IPS-18c (cell line): Measurements from ENCODE around the gene ADAMTSL3.
"Not testable (repeated sequence)": the region's sequence is repeated elsewhere in the genome, so short reads cannot be mapped to it uniquely, and the experiment has no call there.

Source experiments
- H3K4me3 ChIP-seq: 2 replicates; pipeline ENCODE4 v1.7.0; 2013; ENCODE audit warnings: low read depth, mild to moderate bottlenecking, low read length, moderate library complexity; ENCODE audit not compliant: insufficient read depth
- H3K9me3 ChIP-seq: one replicate; pipeline ENCODE4 v1.6.1; 2013; ENCODE audit warnings: mild to moderate bottlenecking, low read length, moderate library complexity; ENCODE audit not compliant: control insufficient read depth, insufficient read depth

ADAMTSL3 gene

GRCh38 chr15:83757291-83757690 lies 103.4 kb downstream of the ADAMTSL3 start:
- H3K4me3 ChIP-seq, H3K9me3 ChIP-seq: not testable (repeated sequence)

DNA sequence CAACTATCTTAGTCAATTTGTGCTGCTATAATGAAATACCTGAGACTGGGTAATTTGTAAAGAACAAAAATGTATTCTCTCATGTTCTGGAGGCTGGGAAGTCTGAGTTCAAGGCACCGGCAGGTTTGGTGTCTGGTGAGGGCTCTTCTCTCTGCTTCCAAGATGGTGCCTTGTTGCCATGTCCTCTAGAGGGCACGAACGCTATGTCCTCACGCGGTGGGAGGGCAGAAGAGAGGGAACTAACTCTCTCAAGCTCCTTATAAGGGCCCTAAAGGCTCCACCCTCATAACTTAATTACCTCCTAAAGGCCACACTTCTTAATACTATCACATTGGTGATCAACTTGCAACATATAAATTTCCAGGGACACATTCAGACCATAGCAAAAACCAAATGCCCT lies 108.4 kb downstream of the ADAMTSL3 start:
- Histone ChIP-seq H3K4me3 (no peak overlapping the region), H3K9me3 (no peaks in the 10 kb centered on the region)

DNA sequence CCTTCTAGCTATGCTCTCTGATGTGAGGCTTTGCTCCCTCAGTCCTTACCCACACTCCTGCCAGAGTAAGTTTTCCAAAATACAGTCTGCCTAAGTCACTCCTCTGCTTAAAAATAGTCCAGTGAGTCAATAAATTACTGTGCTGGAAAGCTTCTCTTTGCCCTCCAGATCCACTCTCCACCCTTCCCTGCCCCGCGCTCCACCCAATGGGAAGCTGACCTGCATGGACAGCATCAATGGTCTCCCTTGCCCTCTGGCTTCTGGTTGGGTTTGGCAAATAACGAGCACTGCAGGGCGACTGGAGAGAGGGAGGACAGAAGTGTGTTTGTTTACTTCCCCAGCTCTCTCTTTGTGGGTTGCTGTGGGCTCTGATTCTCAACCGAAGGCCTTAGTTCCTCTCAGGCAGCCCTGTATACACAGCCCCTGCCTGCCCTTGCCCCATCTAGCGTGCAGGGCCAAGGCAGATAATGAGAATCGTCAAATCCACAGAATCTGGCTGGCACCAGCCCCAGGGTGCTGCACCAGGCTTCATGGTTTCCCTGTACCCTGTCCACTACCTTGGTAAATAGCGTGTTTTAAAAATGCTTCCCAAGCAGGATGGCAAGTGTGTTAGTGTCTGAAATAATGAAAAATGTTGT lies 110.4 kb downstream of the ADAMTSL3 start:
- no peaks in the 10 kb centered on the region for H3K9me3 ChIP-seq
- no peak overlapping the region for H3K4me3 ChIP-seq

DNA sequence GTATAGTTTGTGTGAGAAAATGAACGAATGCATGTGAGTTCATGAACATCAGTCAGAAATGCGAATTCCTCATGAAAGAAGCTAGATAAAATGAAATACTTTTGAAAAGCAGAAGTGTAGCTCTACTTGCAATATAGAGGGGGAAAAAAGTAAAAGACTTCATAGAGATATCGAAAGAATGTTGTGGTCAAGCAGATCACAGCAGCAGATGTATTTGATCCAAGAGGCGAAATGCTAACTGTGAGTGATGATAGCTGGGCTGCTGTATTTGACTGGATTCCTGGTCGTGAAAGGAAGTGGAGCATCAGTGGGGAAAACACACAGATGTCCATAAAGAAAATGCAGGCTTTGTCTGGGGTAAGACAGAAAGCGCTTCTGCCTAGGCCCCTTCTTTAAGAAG lies 112.4 kb downstream of the ADAMTSL3 start:
- H3K9me3 ChIP-seq = no peaks in the 10 kb centered on the region
- H3K4me3 ChIP-seq = no peak overlapping the region

DNA sequence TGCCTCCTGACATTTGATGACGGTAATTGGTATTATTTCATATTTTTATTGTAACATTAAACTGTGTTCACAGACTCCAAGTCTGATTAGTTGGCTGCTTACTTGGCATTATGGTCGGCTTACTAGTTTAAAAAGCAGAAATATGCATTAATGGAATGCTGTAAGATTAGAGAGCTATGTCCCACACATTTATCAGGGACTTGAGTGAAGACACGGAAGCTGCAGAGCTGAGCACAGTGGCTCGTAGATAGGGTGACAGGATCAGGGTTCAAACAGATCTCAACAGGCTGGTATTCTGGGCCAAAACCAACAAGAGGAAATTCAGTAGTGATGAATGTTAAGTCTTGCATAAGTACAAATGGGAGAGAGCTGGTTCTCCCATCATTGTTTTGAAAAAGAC lies 113.8 kb downstream of the ADAMTSL3 start:
- no peaks in the 10 kb centered on the region for H3K9me3 ChIP-seq
- H3K4me3 ChIP-seq = no peak overlapping the region

DNA sequence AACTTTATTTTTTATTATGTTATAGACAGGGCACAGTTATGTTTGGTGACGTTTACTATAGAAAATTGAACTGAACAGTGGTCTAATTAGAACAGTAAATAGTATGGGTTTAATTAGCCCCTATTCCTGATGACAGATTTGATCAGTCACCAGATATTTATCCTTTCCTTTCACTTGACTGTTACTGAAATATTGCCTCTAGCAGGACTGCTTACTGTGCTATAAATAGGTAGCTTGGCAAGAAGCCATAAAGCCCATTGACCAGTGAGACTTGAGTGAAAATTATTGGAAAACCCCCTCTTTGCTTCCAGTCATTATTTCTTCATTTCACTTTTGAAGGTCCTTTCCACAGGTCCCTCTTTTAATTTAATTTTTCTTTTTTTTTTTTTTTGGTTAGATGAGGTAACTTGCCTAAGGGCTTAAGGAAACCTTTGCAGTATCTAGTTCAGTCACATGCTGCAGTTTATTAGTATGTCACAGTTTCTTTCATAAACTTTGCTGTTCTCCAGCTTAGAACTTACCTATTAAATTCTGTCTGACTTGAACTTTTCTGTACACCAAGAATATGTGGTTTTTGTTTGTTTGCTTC lies 115.6 kb downstream of the ADAMTSL3 start:
- no peak overlapping the region for H3K4me3 ChIP-seq
- no peaks in the 10 kb centered on the region for H3K9me3 ChIP-seq

DNA sequence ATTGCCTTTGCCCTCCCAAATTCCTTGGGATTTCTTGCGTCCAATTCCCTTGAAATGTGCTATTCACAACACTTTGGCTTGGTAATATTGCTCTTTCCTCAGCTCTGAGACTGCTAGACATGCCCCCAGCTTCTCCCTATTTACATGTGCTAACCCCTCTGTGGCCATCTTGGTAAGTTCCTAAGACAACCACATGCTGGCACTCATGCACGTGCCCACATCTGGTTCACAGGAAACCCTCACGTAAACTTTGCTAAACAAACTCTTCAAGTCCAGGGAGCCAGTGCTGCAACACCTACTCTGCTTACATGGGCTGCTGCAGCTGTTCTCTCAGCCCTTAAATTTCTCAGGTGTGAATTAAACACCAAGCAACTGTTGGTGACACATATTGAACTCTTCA lies 121.8 kb downstream of the ADAMTSL3 start:
- Histone ChIP-seq H3K9me3 (no peaks in the 10 kb centered on the region), H3K4me3 (no peak overlapping the region)

GRCh38 chr15:83776986-83777385 lies 123.1 kb downstream of the ADAMTSL3 start:
- no peak overlapping the region for H3K4me3 ChIP-seq
- H3K9me3 ChIP-seq = no peaks in the 10 kb centered on the region

DNA sequence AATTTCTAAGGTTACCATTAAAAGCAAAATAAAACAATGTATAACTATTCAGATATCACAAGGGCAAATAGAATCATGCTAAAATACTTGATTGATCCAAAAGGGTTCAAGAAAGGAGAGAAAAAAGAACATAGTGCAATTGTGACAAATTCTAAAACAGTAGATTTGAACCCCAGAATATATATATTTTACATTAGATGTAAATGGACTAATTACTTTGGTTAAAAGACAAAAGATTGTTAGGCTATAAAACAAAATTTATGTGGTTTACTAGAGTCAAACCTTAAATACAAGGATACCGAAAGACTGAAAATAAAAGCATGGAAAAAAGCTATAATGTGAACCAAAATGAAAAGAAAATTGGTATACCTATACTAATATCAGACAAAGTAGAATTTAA lies 129.3 kb downstream of the ADAMTSL3 start:
- Histone ChIP-seq H3K9me3 (no peaks in the 10 kb centered on the region), H3K4me3 (no peak overlapping the region)

DNA sequence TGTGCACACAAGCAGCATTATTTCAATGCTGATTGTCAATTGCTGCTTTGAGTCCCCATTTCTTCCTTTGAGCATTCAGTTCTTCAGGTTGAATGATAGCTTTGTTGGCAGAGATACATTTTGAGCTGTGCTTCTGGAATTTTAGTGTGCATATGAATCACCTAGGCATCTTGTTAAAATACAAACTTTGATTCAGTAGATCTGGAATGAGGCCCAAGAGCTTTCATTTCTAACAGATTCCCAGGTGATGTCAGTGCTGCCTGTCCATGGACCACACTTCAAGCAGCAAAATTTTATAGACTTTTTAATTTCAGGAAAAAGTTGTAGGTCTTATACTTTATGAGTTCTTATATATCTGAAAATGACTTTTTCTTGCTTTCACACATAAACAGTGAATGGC lies 131.1 kb downstream of the ADAMTSL3 start:
- H3K4me3 ChIP-seq = no peak overlapping the region
- no peaks in the 10 kb centered on the region for H3K9me3 ChIP-seq

DNA sequence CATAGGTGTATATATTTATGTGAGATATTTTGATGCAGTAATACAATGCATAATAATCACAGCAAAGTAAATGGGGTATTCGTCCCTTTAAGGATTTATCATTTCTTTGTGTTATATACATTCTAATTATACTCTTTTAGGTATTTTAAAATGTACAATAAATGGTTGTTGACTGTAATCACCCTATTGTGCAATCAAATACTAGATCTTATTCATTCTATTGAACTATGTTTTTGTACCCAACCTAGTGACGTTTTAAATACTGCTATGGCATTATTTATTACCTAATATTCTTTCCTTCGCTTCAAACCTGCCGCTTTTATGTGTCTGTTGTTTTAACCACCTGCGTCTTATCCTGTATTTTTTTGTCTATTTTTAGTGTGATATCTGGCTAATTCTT lies 132.4 kb downstream of the ADAMTSL3 start:
- Histone ChIP-seq H3K4me3 (no peak overlapping the region), H3K9me3 (no peaks in the 10 kb centered on the region)

- no peaks in the 10 kb centered on the region for H3K9me3 ChIP-seq
These were observed 139.1 kb downstream of the ADAMTSL3 start for GRCh38 chr15:83793069-83793468.

DNA sequence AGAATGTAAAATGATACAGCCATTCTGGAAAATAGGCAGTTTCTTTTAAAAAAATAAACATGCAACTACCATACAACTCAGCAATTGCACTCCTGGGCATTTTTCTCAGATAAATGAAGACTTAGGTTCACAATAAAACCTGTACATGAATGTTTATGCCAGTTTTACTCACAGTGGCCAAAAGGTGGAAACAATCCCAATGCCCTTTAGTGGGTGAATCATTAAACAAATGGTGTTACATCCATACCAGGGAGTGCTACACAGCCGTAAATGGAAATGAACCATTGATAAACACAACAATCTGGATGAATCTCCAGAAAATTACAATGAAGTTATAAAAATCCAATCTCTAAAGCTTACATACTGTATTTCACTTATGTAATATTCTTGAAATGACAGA lies 140.3 kb downstream of the ADAMTSL3 start:
- no peak overlapping the region for H3K4me3 ChIP-seq
- no peaks in the 10 kb centered on the region for H3K9me3 ChIP-seq

More at GRCh38 chr15:83793069-83793468, 139.1 kb downstream of the ADAMTSL3 start:
- H3K4me3 ChIP-seq = no peak overlapping the region

DNA sequence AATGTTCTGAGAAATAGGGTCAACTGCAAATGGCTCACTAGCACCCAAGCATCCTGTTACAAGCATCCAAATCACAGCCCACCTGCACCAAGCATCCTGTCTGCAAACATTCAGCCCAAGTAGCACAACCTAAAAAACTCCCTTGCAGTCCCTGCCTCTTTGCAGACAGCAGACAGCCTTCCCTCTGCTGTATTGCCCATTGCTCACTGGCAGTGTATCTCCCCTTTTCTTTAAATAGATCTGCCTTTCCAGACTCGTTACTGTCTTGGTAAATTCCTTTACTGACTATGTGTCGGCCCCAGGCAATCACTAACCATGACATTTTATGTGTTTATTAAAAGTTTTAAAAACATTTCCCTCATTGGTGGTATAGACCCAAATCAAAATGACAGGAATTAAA lies 155.4 kb downstream of the ADAMTSL3 start:
- Histone ChIP-seq H3K4me3 (no peak overlapping the region), H3K9me3 (no peaks in the 10 kb centered on the region)

DNA sequence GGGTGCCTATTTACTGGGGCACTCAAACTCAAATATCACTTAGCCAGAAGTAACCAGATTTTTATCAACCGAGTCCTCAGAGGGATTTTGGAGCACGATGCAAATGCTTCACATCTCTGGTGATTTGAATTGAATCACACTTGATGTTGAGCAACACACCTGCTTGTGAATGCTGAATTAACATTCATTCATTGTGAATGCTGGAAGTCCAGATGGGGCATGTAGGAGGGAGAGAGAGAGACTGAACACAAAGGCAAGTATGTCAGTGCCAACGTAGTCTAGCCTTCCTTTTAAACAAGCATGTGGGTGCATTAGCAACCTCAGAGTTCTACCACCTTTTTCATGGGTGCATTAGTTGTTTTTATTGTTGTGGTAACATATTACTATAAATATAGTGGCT lies 156.2 kb downstream of the ADAMTSL3 start:
- Histone ChIP-seq H3K9me3 (no peaks in the 10 kb centered on the region), H3K4me3 (no peak overlapping the region)

GRCh38 chr15:83813682-83814081 lies 159.8 kb downstream of the ADAMTSL3 start:
- no peaks in the 10 kb centered on the region for H3K9me3 ChIP-seq
- H3K4me3 ChIP-seq = no peak overlapping the region

DNA sequence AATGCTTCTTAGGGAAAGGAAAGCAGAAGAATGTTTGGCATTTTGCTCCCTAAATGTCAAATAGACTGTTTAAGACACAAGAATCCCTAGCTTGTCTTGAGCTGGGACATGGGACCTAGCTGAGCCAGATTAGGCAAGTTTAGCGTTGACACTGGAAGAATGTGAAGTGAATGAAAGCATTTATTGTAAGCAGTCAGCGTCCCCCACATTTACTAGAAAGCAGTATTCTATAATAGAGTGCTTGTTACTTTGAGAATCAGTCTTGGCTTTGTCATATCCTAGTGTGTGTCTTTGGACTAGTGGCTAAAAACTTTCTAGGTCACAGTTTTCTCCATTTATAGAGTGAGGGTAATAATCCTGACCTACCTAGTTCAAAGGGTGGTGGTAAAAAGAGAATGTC lies 161.6 kb downstream of the ADAMTSL3 start:
- Histone ChIP-seq H3K9me3 (no peaks in the 10 kb centered on the region), H3K4me3 (no peak overlapping the region)

GRCh38 chr15:83816124-83816883 lies 162.4 kb downstream of the ADAMTSL3 start:
- H3K4me3 ChIP-seq = no peak overlapping the region
- H3K9me3 ChIP-seq = no peaks in the 10 kb centered on the region
